MG63 (cell line): ENCODE measurements around the gene CCNB1IP1. TPM values are rescaled to one million over a fixed set of nuclear protein-coding genes. Genes with fewer than 3 reads are reported as not detected.
"Not testable (repeated sequence)": the region's sequence is repeated elsewhere in the genome, so short reads cannot be mapped to it uniquely, and the experiment has no call there.

Source experiments
- DNase-seq: peaks from one replicate; pipeline ENCODE4 v3.0.0-alpha.2; 2020
- H3K27me3 ChIP-seq: fragments of 250-450 bp; sonication (Bioruptor Pico); 2 replicates; pipeline ENCODE4 v1.5.1; 2020; ENCODE audit warnings: mild to moderate bottlenecking, moderate library complexity
- H3K36me3 ChIP-seq: fragments of 250-450 bp; sonication (Bioruptor Pico); 2 replicates; pipeline ENCODE4 v1.5.1; 2020; ENCODE audit warnings: mild to moderate bottlenecking, moderate library complexity
- H3K4me3 ChIP-seq: fragments of 250-450 bp; sonication (Bioruptor Pico); 2 replicates; pipeline ENCODE4 v1.5.1; 2020; ENCODE audit warnings: mild to moderate bottlenecking, moderate library complexity
- H3K9me3 ChIP-seq: fragments of 250-450 bp; sonication (Bioruptor Pico); 2 replicates; pipeline ENCODE4 v1.5.1; 2020; ENCODE audit warnings: mild to moderate bottlenecking, moderate library complexity
- total RNA-seq: library from RNA; depleted of rRNA; stranded (reverse); fragments of >200 nt; shearing (Covaris generic); gene quantifications from 2 replicates; pipeline ENCODE4 v1.2.3, GENCODE V29; 2014; ENCODE audit warnings: low replicate concordance; rRNA removed

The CCNB1IP1 gene
- total RNA-seq, 1 experiment from 2014 or later, result 38.0 TPM

DNA sequence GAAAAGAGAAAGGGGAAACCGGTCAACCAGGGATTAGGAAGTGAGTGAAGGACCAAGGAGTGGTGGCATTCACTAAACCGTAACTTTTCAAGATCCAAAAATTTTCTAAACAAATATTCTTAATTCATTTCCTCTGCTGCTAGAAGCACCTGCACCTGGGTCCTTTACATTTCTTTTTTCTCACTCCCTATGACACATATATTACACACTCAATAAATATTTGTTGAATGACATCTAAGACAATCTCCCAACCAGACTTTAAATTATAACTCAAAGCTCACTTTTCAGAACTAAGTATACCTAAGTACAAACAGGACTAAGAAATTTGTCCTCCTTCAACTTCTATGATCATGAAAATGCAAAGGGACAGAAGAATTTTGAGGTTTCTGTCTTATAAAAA lies 38.4 kb downstream of the CCNB1IP1 start:
- peaks cover 13% of the 10 kb centered on the region for H3K36me3 ChIP-seq
- no peaks in the 10 kb centered on the region for H3K27me3 ChIP-seq
- no peak overlapping the region for H3K4me3 ChIP-seq
- H3K9me3 ChIP-seq, result no peaks in the 10 kb centered on the region
- DNase-seq, result no peak

DNA sequence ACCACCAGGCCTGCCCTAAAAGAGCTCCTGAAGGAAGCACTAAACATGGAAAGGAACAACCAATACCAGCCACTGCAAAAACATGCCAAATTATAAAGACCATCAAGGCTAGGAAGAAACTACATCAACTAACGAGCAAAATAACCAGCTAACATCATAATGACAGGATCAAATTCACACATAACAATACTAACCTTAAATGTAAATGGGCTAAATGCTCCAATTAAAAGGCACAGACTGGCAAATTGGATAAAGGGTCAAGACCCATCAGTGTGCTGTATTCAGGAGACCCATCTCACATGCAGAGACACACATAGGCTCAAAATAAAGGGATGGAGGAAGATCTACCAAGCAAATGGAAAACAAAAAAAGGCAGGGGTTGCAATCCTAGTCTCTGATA lies 51.1 kb downstream of the CCNB1IP1 start:
- not testable (repeated sequence) for DNase-seq, H3K9me3 ChIP-seq, H3K4me3 ChIP-seq

GRCh38 chr14:20280265-20280664 lies 52.8 kb downstream of the CCNB1IP1 start:
- DNase-seq, result not testable (repeated sequence)

More for the DNA sequence above, 51.1 kb downstream of the CCNB1IP1 start:
- H3K27me3 ChIP-seq, H3K36me3 ChIP-seq: not testable (repeated sequence)

GRCh38 chr14:20278414-20278813 lies 54.7 kb downstream of the CCNB1IP1 start:
- Histone ChIP-seq H3K36me3 (no peaks in the 10 kb centered on the region; the same call in 1 of the 2 replicates), H3K9me3 (no peaks in the 10 kb centered on the region; the same call in 1 of the 2 replicates), H3K4me3 (no peak overlapping the region), H3K27me3 (no peaks in the 10 kb centered on the region)
- DNase-seq, result no peak

More at GRCh38 chr14:20280265-20280664, 52.8 kb downstream of the CCNB1IP1 start:
- not testable (repeated sequence) for H3K9me3 ChIP-seq, H3K36me3 ChIP-seq, H3K27me3 ChIP-seq, H3K4me3 ChIP-seq

DNA sequence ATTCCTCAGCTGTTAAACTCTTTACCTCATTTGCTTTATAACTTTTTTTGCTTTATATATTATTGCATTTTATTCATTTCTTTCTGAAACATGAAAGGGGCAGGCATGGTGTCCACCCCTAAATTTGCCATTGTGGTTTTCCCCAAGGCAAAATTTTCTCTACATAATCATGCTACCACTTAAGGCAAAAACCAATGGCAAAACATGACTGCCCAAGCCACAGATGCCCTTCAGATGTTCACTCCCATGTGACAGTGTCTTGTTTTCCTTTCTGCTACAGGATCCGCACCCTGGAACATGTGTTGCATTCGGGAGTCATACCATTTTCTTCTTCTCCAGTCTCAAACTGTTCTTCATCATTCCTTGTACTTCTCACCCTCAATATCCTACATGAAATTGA lies 55.7 kb downstream of the CCNB1IP1 start:
- Histone ChIP-seq H3K4me3 (no peak overlapping the region), H3K9me3 (no peaks in the 10 kb centered on the region; the same call in 1 of the 2 replicates), H3K27me3 (no peaks in the 10 kb centered on the region), H3K36me3 (no peaks in the 10 kb centered on the region; the same call in 1 of the 2 replicates)
- no peak for DNase-seq

- Histone ChIP-seq H3K9me3 (no peaks in the 10 kb centered on the region; the same call in 1 of the 2 replicates), H3K36me3 (no peaks in the 10 kb centered on the region; the same call in 1 of the 2 replicates), H3K4me3 (no peak overlapping the region), H3K27me3 (no peaks in the 10 kb centered on the region)
- no peak for DNase-seq
Measured at GRCh38 chr14:20274062-20274461, 59.0 kb downstream of the CCNB1IP1 start.

DNA sequence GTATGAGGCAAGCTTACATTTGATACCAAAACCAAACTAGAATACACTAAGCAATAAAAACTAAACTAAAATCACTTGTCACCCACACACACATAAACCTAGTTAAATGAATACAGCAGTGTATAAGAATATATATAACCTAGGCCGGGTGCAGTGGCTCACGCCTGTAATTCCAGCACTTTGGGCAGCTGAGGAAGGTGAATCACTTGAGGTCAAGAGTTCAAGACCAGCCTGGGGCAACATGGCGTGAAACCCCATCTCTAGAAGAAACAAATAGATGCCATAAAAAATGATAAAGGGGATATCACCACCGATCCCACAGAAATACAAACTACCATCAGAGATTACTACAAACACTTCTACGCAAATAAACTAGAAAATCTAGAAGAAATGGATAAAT lies 68.7 kb downstream of the CCNB1IP1 start:
- H3K4me3 ChIP-seq, DNase-seq, H3K9me3 ChIP-seq: not testable (repeated sequence)

GRCh38 chr14:20262642-20263128 lies 70.4 kb downstream of the CCNB1IP1 start:
- no peaks in the 10 kb centered on the region for H3K9me3 ChIP-seq
- DNase-seq, result peak; percentile 84
- H3K27me3 ChIP-seq, result no peaks in the 10 kb centered on the region
- H3K4me3 ChIP-seq, result no peak overlapping the region
- no peaks in the 10 kb centered on the region for H3K36me3 ChIP-seq

More for the DNA sequence above, 68.7 kb downstream of the CCNB1IP1 start:
- H3K36me3 ChIP-seq, H3K27me3 ChIP-seq: not testable (repeated sequence)

Other genes with a start within 250 kb of the CCNB1IP1 start
- not detected in 2 replicates for gene OR4K17, start 222.5 kb downstream of the CCNB1IP1 start, total RNA-seq
- not detected in 2 replicates for gene OR4N5, start 194.5 kb downstream of the CCNB1IP1 start, total RNA-seq
- gene OR11G2, start 142.4 kb downstream of the CCNB1IP1 start, total RNA-seq, result not detected in 2 replicates
- not detected in 2 replicates for gene OR11H6, start 109.6 kb downstream of the CCNB1IP1 start, total RNA-seq
- not detected in 2 replicates for gene OR11H7, start 104.3 kb downstream of the CCNB1IP1 start, total RNA-seq
- gene OR11H4, start 94.0 kb downstream of the CCNB1IP1 start, total RNA-seq, result not detected in 2 replicates
- 12.6 and 36.7 TPM in 2 replicates for gene TTC5, start 27.3 kb downstream of the CCNB1IP1 start, total RNA-seq
- 5.9 and 7.5 TPM in 2 replicates for gene PARP2, start 10.4 kb upstream of the CCNB1IP1 start, total RNA-seq
- 7.4 and 8.8 TPM in 2 replicates for gene TEP1, start 80.2 kb upstream of the CCNB1IP1 start, total RNA-seq
- gene KLHL33, start 102.9 kb upstream of the CCNB1IP1 start, total RNA-seq, result not detected in 2 replicates
- gene OSGEP, start 121.5 kb upstream of the CCNB1IP1 start, total RNA-seq, result 31.7 and 47.5 TPM in 2 replicates
- 145 and 217 TPM in 2 replicates for gene APEX1, start 121.9 kb upstream of the CCNB1IP1 start, total RNA-seq
- 21.4 and 23.3 TPM in 2 replicates for gene PIP4P1, start 128.2 kb upstream of the CCNB1IP1 start, total RNA-seq
- 21.3 and 26.7 TPM in 2 replicates for gene PNP, start 136.1 kb upstream of the CCNB1IP1 start, total RNA-seq
- gene RNASE10, start 172.3 kb upstream of the CCNB1IP1 start, total RNA-seq, result not detected in 2 replicates
- gene RNASE9, start 227.8 kb upstream of the CCNB1IP1 start, total RNA-seq, result not detected in 2 replicates